Measurements from ENCODE around the gene FZD1.
A peak's percentile ranks its signal among the peaks of the same experiment; 100 is the strongest.

Gene FZD1

DNA sequence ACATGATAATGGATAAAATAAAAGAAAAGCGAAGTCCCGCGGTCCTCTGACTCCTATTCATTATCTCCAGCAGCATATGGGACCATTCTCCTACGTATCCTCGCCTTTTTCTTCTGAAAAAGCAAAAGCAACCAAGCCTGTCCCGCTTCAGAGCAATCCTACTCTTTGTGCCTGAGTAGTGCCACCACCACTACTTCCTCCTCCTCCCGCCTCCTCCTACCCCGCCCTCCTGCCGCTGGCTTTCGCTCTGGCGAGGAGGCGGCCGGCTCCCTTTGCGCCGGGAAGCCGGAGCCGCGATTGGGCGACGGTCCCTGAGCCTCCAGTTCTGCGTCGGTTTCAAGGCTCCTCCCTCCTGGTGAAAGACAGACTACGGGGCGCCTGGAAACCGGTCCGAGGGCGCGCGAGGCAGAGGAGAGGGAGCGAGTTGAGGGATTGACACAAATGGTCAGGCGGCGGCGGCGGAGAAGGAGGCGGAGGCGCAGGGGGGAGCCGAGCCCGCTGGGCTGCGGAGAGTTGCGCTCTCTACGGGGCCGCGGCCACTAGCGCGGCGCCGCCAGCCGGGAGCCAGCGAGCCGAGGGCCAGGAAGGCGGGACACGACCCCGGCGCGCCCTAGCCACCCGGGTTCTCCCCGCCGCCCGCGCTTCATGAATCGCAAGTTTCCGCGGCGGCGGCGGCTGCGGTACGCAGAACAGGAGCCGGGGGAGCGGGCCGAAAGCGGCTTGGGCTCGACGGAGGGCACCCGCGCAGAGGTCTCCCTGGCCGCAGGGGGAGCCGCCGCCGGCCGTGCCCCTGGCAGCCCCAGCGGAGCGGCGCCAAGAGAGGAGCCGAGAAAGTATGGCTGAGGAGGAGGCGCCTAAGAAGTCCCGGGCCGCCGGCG is at the start of gene FZD1:
FZD1 (plus strand) TSS at position 388 of the 878 bp plus-strand sequence; CDS start at position 836, 448 bp downstream.
- peak; percentile 82 for DNase-seq (ENCODE audit: insufficient read length, low spot score)
- FAIRE-seq: peak; percentile 87

DNA sequence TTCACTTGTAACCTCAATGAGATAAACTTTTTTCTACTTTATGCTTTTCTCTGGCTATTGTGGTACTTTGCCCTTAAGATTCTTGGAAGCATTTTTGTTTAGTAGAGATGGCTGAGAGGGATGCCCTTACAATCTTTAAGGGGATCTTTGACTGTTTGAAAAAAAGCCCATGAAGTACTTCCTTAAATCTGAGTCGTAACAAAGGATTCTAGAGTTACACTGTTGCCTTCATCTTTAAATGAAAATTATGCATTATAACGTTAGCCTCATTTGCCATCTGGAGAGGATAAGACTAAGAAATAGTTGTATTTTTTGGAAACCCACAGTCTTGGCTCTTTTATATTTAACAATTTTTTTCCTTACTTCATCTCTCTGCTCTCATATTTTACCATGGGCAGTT is 37.8 kb upstream of the FZD1 start:
- FAIRE-seq (no peak), DNase-seq (ENCODE audit: insufficient read length, low spot score) (no peak)

DNA sequence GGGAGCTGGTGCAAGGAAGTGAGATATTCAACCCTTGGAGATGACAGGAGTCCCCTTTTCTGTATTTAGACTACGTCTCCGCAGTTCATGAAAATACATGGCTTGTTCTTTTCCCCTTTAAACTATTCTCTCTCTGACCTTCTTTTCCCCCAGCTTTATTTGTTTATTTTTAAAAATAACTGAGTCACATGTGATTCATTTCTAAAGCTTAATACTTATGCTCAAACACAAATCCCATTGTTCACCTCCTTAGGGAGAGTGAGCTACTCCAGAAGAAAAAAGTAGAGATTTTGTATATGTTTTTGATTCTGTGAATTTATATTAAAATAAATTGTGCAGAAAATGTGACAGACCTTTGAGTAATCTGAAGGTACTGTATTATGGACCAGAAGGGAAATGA is 35.9 kb upstream of the FZD1 start:
- DNase-seq (ENCODE audit: insufficient read length, low spot score) (no peak), FAIRE-seq (no peak)

DNA sequence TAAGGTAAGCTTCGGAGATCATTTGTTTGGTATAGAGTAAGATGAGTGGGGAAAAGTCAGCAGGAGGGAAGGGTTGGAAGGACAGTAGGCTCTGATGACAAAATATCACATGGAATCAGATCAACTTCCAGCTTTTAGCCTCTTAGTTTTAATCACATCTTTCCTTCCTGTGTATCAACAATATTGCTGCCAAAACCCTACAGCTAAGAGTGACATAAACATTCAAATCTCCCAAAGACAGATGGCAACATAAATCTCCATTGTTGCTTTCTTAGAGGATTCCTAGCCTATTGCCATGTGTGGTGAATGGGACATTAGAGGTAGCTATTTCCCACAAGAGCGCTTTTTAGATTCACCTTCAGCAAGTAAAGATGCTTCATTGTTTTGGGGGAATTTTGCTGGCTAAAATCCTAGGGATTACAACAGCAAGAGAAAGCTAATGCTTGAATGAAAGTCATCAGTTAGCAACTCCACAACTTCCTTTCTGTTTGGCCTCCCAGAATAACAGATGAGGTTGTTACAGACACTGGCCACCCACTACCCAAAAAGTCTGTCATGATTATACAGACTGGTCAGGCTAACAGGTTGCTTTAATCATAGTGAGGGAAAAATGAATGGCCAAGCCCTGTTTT is 35.2 kb upstream of the FZD1 start:
- DNase-seq (ENCODE audit: insufficient read length, low spot score) (no peak), FAIRE-seq (no peak)

DNA sequence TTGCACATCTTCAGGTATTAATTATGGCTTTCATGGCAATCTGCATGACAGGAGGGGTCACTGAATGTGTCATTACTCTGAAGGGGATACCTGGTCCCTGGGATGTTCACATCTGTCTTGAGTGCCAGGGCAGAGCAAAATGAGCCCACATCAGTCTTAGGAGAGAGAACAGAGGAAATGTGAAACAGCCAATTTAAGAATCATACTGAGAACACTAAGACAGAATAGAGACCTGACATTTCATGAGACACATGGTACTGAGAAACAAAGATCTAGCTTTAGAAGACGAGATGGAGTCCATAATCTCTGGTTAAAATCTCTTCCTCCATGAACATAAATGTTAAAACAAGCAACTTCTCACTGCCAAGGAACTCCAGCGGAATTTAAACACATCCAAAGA is 34.1 kb upstream of the FZD1 start:
- DNase-seq (ENCODE audit: insufficient read length, low spot score) (no peak), FAIRE-seq (no peak)

DNA sequence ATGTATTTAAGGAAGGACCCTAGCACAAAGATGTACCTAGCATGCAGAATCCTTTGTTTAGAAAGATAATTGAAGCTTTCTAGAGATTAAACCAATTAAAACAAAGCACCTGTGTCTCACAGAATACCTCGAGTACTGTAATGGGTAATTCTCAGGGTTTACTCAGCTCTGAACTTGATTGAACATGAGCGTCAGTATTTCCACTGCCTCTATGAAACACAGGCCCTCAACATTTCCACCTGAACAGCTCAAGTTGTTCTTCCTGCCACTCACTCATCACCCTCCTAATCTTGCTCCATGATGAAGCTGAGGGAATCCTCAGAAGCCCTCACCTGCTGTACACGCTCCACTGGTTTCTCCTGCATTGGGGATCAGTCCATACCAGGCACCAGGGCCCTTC is 33.7 kb upstream of the FZD1 start:
- DNase-seq (ENCODE audit: insufficient read length, low spot score) (no peak), FAIRE-seq (no peak)

DNA sequence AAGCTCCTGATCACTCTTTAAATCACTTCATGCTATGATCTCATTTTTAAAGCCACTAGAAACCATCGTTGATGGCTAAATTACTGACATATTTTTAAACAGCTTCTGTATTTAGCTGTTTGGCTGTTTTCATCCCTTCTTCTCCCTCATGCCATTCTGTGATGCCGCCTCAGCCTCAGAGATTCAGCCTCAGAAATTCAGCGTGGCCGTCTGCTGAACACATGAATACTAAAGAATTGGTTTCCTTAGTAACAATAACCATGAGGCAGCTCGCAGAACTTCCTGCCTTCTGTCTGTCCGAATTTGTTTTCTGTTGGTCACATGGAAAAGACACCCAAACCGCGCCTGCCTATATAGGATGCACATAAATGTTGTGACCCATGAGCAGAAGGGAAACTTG is 31.0 kb upstream of the FZD1 start:
- DNase-seq (ENCODE audit: insufficient read length, low spot score) (no peak), FAIRE-seq (no peak)

DNA sequence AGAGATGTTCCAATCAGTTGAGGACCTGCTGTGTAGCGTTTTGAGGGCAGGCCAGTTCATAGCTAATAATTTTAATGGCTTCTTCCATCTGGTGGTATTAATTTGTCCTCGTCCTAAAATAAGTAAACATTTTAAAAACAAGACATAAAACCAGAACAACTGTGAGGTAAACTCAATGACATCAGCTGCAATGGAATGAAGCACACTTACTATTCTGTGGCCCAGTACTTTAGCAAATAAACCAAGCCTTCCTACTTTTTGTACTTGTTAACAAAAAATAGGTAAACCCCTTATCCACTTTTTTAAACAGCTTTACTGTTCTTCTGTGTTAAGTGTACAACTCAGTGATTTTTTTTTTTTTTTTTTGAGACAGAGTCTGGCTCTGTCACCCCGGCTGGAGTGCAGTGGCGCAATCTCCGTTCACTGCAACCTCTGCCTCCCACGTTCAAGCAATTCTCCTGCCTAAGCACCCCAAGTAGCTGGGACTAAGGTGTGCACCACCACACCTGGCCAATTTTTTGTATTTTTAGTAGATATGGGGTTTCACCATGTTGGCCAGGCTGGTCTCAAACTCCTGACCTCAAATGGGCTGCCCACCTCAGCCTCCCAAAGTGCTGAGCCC is 28.9 kb upstream of the FZD1 start:
- no peak for DNase-seq (ENCODE audit: insufficient read length, low spot score)
- FAIRE-seq: no peak

DNA sequence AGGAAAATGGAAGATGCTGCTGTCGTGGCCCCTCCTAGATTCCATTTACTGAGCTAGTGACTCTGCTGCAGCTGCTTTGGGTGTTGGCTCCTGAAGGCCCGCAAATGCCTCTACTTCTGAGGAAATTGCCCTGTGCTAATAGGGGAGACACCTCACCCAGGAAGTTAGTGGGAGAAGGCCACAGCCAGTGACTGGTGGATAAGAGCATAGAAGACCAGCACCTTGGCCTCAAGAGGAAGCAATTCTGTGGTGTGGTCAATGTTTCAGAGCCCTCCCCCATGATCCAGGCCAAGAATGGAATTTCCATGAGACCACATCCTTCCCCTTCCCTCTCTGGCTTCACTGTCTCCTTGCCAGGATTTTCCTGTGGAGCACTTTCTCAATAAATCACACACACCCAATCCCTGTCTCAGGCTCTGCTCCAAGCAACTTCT is 25.0 kb upstream of the FZD1 start:
- DNase-seq (ENCODE audit: insufficient read length, low spot score) (no peak), FAIRE-seq (no peak)

DNA sequence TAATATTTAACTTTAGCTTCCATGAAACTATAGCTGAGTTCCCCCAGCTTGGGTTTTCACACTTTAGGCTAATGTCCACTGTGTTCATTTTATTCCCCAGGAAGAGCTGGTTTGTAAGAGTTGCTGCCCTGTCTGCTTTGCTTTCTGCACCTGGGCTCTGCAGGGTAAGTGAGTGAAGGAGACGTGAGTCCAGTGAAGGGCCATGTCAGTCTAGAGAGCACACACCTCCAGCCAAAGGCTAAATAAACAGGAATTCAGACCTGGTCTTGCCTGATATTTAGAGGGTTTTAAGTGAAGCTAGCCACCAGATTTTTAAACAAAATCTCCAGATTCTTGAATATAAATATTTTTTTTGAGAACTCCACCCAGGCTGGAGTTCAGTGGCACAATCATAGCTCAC is 24.5 kb upstream of the FZD1 start:
- FAIRE-seq (no peak), DNase-seq (ENCODE audit: insufficient read length, low spot score) (no peak)

DNA sequence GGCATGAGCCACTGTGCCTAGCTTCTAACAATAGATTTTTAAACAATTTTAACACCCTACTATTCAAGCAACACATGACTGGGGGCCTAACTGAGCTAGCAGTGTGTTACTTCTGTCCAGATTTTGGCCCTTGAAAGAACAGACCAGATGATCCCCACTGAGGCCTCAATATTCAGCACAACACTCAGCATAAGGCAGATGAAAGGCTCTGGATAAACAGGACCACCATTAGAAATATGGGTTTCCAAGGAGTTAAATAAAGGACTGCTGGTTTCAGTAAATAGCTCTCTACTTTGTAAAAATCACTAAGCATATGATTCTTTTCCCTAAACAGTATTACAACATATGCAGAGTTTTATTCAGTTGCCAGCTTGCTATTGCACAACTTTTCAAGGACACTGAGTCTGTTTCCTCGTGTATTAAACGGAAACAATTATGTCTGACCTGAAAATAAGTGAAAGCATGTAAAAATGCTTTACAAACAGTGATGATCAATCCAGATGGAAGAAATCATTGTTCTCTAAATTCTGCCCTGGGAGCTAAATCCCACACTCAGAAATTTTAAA is 23.8 kb upstream of the FZD1 start:
- FAIRE-seq (no peak), DNase-seq (ENCODE audit: insufficient read length, low spot score) (no peak)

DNA sequence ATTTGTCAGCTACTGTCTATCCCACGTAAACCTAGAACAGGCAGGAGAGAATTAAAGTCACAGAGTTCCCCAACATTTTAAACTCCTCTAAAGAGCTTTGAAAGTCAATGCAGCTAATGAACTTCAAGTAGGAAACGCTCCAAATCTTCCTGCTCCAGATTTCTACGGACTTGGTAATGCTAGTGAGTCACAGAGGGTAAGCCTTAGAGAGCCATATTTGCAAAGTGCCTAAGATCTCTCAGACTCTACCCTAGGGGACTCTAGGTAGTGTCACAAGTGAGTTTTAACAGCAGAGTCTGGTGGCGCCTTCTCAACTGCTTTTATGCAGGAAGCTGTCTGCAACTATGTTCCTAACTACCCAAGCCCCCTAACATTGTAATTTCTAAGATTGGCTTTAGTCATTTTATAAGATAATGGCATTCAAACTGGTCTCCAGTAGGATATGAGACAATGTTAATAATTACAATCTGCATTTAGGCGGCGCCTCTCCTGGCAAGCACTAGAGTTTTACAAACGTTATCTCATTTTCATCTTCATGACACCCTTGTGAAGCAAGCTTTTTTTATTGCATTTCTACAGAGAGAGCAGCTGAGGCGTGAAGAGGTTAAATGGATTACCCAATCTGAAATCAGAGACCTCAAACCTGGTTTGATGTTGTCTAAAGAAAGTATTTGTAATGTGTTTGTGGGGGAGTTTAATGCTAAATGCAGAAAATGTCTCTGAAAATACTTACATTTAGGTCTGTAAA is 22.0 kb upstream of the FZD1 start:
- DNase-seq (ENCODE audit: insufficient read length, low spot score) (no peak), FAIRE-seq (no peak)

DNA sequence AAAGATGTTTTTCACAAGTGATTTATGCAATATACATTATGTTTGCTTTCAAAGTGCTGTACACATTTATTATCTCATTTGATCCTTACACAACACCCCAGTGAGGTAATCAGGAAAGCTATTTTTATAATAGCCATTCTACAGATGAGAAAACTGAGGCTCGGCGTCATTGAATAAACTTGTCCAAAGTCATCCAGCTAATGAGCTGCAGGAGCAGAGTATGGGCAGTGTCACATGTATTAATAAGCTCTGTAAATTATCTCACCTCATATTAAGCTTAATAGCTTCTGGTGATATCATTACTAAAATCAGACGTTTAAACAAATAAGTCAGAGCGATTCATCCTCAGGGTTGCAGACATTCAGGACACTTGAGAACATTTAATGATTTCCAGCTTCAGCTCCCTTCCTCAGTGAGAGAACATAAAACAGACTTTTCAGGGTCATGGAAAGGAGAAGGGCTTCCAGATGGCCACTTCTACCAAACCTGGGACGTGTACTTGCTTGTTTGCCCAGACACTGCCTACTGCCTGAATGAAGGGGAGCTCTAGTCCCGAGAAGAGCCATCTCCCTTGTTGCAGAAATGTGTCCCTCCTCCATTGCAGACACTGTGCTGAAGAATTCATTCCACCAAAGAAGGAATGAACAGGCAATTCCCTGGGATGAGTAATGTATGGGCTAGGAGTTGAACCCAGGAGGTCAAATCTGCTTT is 20.5 kb upstream of the FZD1 start:
- FAIRE-seq (no peak), DNase-seq (ENCODE audit: insufficient read length, low spot score) (no peak)

DNA sequence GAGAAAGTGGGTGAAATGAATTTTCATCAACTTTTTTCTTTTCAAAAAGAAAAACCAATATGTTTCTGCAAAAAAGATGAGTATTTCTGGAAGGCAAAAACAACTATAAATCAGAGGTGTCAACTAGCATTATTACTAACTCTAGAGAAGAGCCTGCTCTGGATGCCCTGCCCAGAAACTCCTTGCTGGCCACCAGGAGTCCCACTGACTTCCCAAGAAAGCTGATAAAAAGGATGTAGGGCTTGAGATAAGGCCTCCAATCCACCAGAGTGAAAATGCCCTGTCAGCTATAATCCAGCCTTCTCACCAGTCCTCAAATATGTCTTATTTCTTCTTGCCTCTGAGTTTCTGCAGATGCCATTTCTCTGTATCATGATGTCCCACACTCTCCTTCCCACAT is 16.7 kb upstream of the FZD1 start:
- FAIRE-seq (no peak), DNase-seq (ENCODE audit: insufficient read length, low spot score) (no peak)

DNA sequence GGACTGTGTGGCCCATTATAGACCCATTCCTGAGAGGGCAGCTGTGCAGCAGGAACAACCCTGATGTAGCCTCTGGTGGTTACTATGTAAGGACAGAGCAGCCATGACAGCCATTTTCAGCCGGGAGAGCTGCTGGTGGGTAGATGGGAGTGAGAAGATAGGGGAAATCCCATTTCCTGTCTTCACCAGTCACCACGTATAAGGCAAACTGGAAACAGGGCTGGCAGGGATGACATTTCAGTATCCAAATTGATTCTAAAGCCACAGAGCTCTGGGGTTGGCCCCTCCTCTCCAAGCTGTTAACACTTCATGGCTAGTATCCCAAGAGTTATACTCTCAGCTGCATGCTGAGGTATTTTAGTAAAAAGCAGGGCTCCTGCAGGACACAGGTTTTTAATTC is 15.2 kb upstream of the FZD1 start:
- DNase-seq (ENCODE audit: insufficient read length, low spot score) (no peak), FAIRE-seq (no peak)

DNA sequence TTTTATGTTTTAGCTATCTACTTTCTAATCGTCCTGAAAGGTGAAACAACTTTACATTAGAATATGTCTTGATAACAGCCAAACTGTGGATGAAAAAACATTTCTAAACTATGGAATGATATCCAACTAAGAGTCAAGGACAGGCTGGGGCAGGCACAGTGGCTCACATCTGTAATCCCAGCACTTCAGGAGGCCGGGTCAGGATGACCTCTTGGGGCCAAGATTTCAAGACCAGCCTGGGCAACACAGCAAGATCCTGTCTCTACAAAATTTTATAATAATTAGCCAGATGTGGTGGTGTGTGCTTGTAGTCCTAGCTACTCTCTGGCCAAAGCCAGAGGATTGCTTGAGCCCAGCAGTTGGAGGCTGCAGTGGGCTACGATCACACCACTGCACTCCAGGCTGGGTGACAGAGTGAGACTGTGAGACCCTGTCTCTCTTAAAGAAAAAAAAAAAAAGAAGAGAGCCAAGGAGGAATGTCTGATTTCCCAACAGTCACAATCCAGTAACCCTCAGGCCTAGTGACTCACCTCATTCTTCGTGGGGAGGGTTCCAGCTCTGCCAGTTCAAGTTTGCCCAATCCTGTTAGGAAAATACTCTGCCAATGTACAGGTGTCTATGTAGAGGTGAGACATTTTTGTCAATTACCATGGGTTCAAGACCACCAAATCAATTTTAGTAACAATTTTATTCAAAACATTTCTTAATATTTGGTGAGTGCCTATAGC is 14.6 kb upstream of the FZD1 start:
- no peak for DNase-seq (ENCODE audit: insufficient read length, low spot score)
- no peak for FAIRE-seq

DNA sequence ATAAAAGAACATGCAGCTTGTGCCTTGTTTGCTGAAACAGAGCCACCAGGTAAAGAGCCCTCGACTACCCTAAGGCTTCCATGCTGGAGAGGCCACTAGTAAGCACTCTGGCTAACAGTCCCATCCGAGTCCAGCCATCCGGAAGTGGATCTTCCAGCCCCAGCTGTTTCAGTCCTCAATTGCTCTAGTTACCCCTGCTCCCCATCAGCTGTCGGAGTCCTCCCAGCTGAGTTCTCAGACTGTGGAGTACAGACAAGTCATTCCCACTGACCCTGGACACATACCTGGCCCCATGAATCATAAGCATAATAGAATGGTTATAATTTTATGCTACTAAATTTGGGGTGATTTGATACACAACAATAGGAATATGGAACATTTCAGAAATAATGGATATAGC is 13.5 kb upstream of the FZD1 start:
- FAIRE-seq: no peak
- DNase-seq (ENCODE audit: insufficient read length, low spot score): no peak

DNA sequence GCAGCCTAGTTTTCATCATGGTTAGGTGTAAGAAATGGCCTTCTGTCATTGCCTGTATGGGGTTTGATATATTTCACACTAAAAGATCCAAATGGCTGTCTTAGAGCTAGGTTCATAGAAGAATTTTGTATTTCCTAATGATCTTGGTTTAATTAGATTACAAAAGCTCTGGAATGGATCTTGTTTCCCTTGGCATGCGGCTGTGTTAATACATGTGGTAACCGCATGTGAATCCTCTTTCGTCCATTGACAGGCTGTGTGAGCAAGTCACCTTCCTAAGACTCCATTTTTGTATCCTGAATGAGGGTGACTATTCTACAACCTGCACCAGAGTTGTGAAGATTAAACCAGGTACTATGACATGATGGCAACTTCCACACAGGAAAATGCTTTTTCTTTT is 12.4 kb upstream of the FZD1 start:
- FAIRE-seq (no peak), DNase-seq (ENCODE audit: insufficient read length, low spot score) (no peak)

DNA sequence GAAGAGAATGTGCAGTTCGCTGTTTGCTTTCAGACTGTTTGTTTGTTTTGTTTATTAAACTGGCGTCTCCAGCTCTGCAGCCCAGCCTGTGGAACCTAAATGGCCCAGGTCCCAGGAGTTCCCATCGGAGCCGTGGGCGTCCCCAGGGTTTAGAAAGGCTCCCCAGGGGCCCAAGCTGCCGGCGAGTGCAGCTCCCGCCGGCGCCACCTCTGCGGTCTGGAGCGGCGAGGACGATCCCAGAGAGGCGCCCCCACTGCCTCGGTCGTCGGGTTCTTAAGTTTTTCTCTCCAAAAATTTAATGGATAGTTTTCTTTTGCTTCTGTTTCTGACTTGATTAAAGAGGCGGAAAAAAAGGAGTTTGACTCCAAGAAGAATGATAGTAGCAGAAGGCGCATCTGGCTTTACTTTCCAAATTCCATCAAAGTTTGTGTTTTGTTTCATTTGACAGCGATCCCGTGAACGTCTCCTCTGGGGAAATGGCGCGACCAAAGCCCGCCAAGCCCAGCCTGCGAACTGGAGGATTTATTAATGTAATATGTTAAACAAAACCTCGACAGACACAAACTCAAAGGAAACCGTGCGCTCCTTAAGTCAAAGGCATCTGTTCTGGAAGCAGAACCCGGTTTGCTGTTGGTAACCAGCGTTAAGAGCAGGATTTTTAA is 718 bp upstream of the FZD1 start:
- DNase-seq (ENCODE audit: insufficient read length, low spot score): no peak
- FAIRE-seq: peak; percentile 58

Data from GM19239 (cell line).